Neural cell (in vitro differentiated cells): Measurements from ENCODE around the gene TYW1. TPM values are rescaled to one million over a fixed set of nuclear protein-coding genes. Genes with fewer than 3 reads are reported as not detected.
"Not testable (repeated sequence)": the region's sequence is repeated elsewhere in the genome, so short reads cannot be mapped to it uniquely, and the experiment has no call there.

Experiments
- H2AFZ ChIP-seq: fragments of 200-600, 300-800 bp; sonication (generic), shearing (Covaris generic); 2 replicates; pipeline ENCODE4 v1.6.0; 2014; ENCODE audit warnings: low read depth, mild to moderate bottlenecking, antibody characterized with exemption, low read length, moderate library complexity
- H3F3A ChIP-seq: fragments of 200-600 bp; shearing (Covaris generic); 2 replicates; pipeline ENCODE4 v1.6.1; 2016; ENCODE audit warnings: mild to moderate bottlenecking, moderate library complexity, mixed read lengths, antibody characterized with exemption, low read length; ENCODE audit not compliant: insufficient read depth, poor library complexity, severe bottlenecking
- H3K27ac ChIP-seq: fragments of 200-600, 300-800 bp; sonication (generic), shearing (Covaris generic); 2 replicates; pipeline ENCODE4 v1.5.1; 2014; ENCODE audit warnings: mild to moderate bottlenecking, low read length, moderate library complexity
- H3K27me3 ChIP-seq: fragments of 300-800, 200-600 bp; sonication (generic), shearing (Covaris generic); 2 replicates; pipeline ENCODE4 v1.6.0; 2014; ENCODE audit warnings: mild to moderate bottlenecking, low read depth, low read length, moderate library complexity; ENCODE audit not compliant: insufficient read depth
- H3K36me3 ChIP-seq: fragments of 300-800, 200-600 bp; sonication (generic), shearing (Covaris generic); 2 replicates; pipeline ENCODE4 v1.5.1; 2014; ENCODE audit warnings: mild to moderate bottlenecking, antibody characterized with exemption, low read length, moderate library complexity; ENCODE audit not compliant: insufficient read depth
- H3K4me2 ChIP-seq: fragments of 300-800, 200-600 bp; sonication (generic), shearing (Covaris generic); 2 replicates; pipeline ENCODE4 v1.6.0; 2014; ENCODE audit warnings: mild to moderate bottlenecking, low read length
- H3K4me3 ChIP-seq: fragments of 300-800, 200-600 bp; sonication (generic), shearing (Covaris generic); 2 replicates; pipeline ENCODE4 v1.5.1; 2014; ENCODE audit warnings: mild to moderate bottlenecking, low read length, moderate library complexity
- H3K79me2 ChIP-seq: fragments of 200-600 bp; shearing (Covaris generic); replicated peaks from 2 replicates; pipeline ENCODE4 v1.6.0; 2014; ENCODE audit warnings: mild to moderate bottlenecking, low read length, moderate library complexity; ENCODE audit not compliant: insufficient read depth
- H3K9ac ChIP-seq: fragments of 300-800, 200-600 bp; sonication (generic), shearing (Covaris generic); 2 replicates; pipeline ENCODE4 v1.6.1; 2016; ENCODE audit warnings: mild to moderate bottlenecking, low read length, mixed read lengths
- H3K9me2 ChIP-seq: fragments of 200-600 bp; shearing (Covaris generic); 2 replicates; pipeline ENCODE4 v1.6.1; 2016; ENCODE audit warnings: mild to moderate bottlenecking, low read length, mixed read lengths; ENCODE audit not compliant: insufficient read depth
- H3K9me3 ChIP-seq: fragments of 200-600, 300-800 bp; sonication (generic), shearing (Covaris generic); 2 replicates; pipeline ENCODE4 v1.6.1; 2016; ENCODE audit warnings: mild to moderate bottlenecking, mixed run types, low read length, moderate library complexity, mixed read lengths
- H4K20me1 ChIP-seq: fragments of 200-600 bp; shearing (Covaris generic); 2 replicates; pipeline ENCODE4 v1.6.1; 2016; ENCODE audit warnings: mild to moderate bottlenecking, mixed run types; ENCODE audit not compliant: insufficient read depth
- polyA plus RNA-seq: library from polyadenylated mRNA; depleted of rRNA; stranded (reverse); fragments of >200 nt; gene quantifications from 2 replicates; pipeline ENCODE4 v1.2.3, GENCODE V29; 2014

TYW1 gene
- polyA plus RNA-seq, 1 donor from 2014 or later: 14.9 TPM

DNA sequence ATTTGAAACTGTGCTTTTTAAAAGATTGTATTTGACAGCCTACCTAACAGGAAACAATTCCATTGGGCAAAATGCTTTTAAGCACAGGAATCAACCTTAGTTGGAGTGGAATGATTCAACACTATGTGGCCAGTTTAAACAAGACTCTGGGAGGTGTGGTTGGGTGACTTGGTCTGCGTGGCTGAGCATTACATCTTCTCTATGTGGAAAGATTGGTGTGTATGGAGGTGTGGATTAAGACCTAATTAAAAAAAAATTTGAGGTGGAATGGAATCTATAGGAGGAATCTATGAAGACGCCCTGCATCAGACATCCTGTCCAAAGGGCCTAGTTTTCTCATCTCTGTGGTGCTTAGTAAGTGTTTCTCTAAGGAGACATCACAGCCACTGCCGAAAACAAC is 140.9 kb downstream of the TYW1 start:
- not testable (repeated sequence) for H3K36me3 ChIP-seq, H3K27ac ChIP-seq, H3K9me2 ChIP-seq, H3K4me2 ChIP-seq, H3K9ac ChIP-seq, H3K4me3 ChIP-seq, H3F3A ChIP-seq, H3K9me3 ChIP-seq, H3K27me3 ChIP-seq, H3K79me2 ChIP-seq, H4K20me1 ChIP-seq, H2AFZ ChIP-seq

DNA sequence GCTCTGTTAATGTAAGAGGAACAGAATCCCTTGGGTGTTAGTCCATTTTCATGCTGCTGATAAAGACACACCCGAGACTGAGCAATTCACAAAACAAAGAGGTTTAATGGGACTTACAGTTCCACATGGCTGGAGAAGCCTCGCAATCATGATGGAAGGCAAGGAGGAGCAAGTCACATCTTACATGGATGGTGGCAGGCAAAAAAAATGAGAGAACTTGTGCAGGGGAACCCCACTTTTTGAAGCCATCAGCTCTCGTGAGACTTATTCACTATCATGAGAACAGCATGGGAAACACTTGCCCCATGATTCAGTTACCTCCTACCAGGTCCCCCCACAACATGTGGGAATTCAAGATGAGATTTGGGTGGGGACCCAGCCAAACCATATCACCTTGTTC is 143.2 kb downstream of the TYW1 start:
- not testable (repeated sequence) for H3K4me2 ChIP-seq, H3K4me3 ChIP-seq, H3K27ac ChIP-seq, H3K79me2 ChIP-seq, H3K27me3 ChIP-seq, H3K9me2 ChIP-seq, H4K20me1 ChIP-seq, H3K36me3 ChIP-seq, H2AFZ ChIP-seq, H3K9me3 ChIP-seq, H3F3A ChIP-seq, H3K9ac ChIP-seq

DNA sequence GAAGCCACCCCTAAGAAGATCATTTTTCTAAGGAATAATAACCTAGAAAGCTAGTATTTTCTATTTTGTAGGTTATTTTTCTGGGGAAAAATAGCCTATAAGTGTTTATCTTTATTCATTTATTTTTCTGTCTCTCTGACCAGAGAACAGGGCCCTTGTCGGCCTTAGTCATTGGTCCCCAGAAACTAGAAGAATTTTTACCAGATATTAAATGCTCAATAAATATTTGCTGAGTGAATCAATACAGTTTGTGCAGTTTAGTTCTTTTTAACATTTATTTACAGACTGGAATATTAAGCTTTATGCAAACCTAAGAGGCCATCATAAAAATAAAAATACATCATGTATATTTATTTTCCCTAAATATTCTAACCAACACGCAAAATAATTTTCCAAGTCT is 144.4 kb downstream of the TYW1 start:
- not testable (repeated sequence) for H4K20me1 ChIP-seq, H3K9ac ChIP-seq, H3K4me2 ChIP-seq

DNA sequence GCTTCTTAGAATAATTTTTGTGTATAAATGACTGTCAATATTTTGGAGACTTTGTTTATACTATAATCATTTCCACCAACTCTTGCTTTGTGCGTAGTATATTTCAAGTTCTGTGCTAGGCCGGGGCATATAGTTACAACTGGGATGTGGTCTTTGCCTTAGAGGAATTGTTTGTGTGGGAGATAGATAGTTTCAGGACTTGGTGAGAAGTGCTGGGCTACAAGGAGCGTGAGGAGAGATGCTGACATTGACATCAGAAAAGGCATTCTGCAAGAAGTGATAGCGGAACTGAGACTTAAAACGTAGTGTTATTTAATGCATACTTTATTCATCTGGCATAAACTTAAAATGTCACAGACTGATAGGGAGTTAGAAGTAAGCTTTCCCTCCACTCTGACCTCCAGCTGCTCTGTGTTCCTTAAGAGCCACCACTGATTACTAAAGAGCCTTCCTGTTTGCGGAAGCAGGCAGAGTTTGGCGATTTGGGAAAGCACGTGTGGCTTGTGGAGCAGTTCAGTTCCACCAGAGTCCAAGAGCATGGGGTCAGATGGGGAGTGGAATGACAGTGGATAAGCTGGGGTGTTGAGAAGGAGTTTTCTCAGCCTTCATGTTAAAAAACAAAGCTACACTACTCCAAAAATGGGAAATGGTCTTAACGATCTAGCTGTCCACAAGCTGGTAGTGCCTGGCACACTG is 146.6 kb downstream of the TYW1 start:
- not testable (repeated sequence) for H3K27me3 ChIP-seq, H3K36me3 ChIP-seq, H3K4me3 ChIP-seq, H3K9me3 ChIP-seq, H3K9me2 ChIP-seq, H3K27ac ChIP-seq, H3F3A ChIP-seq, H3K4me2 ChIP-seq, H3K9ac ChIP-seq, H3K79me2 ChIP-seq, H2AFZ ChIP-seq, H4K20me1 ChIP-seq

More for the DNA sequence above, 144.4 kb downstream of the TYW1 start:
- not testable (repeated sequence) for H3K27ac ChIP-seq, H3K4me3 ChIP-seq, H3F3A ChIP-seq, H3K36me3 ChIP-seq, H2AFZ ChIP-seq, H3K9me3 ChIP-seq, H3K27me3 ChIP-seq, H3K9me2 ChIP-seq, H3K79me2 ChIP-seq

DNA sequence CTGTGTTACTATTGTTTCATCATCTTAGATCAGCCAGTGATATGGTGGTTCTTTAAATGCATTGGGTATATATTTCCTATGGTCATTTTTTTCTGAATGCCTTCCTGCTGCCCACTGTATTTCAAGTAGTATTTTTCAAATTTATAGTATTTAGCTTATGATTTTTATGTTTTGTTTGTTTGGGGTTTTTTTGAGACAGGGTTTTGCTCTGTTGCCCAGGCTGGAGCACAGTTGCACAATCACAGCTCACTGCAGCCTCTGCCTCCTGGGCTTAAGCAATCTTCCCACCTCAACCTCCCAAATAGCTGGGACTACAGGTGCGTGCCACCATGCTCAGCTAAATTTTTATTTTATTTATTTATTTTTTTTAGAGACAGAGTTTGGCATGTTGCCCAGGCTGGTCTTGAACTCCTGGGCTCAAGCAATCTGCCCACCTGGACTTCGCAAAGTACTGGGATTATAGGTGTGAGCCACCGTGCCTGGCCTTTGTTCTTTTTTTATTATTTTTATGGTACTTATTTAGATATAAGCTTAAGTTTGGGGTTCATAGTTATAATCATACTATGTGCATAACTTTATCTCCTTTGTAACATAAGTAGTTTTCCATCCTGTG is 149.1 kb downstream of the TYW1 start:
- not testable (repeated sequence) for H3K79me2 ChIP-seq, H3K9me3 ChIP-seq, H4K20me1 ChIP-seq, H3K4me2 ChIP-seq, H3K4me3 ChIP-seq, H3K27ac ChIP-seq, H3K9me2 ChIP-seq, H3K36me3 ChIP-seq, H3F3A ChIP-seq, H3K9ac ChIP-seq, H2AFZ ChIP-seq, H3K27me3 ChIP-seq

DNA sequence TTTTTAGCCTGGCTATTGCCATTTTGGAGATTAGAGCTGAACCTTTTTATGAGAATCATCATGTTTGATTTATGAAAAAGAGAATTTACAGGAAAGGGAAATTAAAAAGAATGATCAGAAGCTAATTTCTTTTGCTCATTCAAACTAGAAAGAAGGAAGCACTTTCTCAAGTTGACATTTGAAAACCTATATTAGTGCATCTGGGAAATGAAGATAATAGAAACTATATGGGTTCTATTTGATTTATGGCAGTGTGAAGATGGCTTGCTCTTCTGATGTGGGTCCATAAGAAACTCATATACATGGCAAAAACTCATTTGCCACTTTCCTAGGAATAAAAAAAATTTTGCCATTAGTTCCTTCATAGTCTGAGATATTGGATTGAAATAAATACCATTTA is 152.5 kb downstream of the TYW1 start:
- not testable (repeated sequence) for H3K27ac ChIP-seq, H3F3A ChIP-seq, H3K36me3 ChIP-seq, H4K20me1 ChIP-seq, H3K9me3 ChIP-seq, H3K4me2 ChIP-seq, H3K79me2 ChIP-seq, H3K4me3 ChIP-seq, H3K9ac ChIP-seq, H3K9me2 ChIP-seq, H3K27me3 ChIP-seq, H2AFZ ChIP-seq

DNA sequence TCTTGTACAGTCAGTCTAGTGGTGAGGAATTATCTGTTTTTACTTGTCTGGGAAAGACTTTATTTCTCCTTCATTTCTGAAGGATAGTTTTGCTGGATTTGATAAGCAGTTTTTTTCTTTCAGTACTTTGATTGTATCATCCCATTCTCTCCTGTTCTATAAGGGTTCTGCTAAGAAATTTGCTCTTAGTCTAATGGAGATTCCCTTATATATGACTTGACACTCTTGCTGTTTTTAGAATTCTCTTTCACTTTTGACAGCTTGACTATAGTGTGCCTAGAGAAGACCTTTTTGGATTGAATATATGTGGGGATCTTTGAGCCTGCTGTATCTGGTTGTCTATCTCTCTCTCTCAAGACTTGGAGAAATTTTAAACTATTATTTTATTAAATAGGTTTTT is 157.7 kb downstream of the TYW1 start:
- not testable (repeated sequence) for H4K20me1 ChIP-seq, H2AFZ ChIP-seq, H3F3A ChIP-seq, H3K36me3 ChIP-seq, H3K79me2 ChIP-seq, H3K9ac ChIP-seq, H3K9me2 ChIP-seq, H3K27ac ChIP-seq, H3K27me3 ChIP-seq, H3K4me3 ChIP-seq, H3K4me2 ChIP-seq, H3K9me3 ChIP-seq

DNA sequence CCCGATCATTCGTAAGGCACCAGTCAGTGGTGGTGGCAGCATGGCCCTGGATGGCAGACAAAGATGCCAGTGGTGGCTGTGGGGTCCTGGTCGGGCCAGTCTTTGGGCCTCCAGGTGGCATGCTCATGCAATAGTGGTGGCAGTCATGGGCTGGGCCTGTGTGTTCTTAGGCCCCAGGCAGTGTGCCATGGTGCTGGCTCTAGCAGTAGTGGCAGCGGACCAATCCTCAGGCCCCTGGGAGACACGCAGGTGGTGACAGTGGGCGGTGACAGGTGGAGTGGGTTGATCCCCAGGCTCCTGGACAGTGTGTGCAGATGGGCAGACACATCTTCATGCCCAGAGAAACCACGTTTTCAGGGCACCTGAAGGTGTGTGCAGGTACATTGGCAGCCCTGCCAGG is 159.4 kb downstream of the TYW1 start:
- H3F3A ChIP-seq, H3K27me3 ChIP-seq, H3K9ac ChIP-seq, H3K4me2 ChIP-seq, H3K9me3 ChIP-seq, H3K27ac ChIP-seq, H2AFZ ChIP-seq, H3K9me2 ChIP-seq, H3K79me2 ChIP-seq, H3K4me3 ChIP-seq, H3K36me3 ChIP-seq, H4K20me1 ChIP-seq: not testable (repeated sequence)
